GM23338 (cell line): ENCODE measurements around the gene WDR73. TPM values are rescaled to one million over a fixed set of nuclear protein-coding genes. Genes with fewer than 3 reads are reported as not detected.
A peak's percentile ranks its signal among the peaks of the same experiment; 100 is the strongest.

Experiments
- ATAC-seq: fragments of 200-7000 bp; cut with Tn5 transposase; 3 replicates; pipeline ENCODE4 v1.9.1; 2020
- DNase-seq: peaks from one replicate; pipeline ENCODE4 v3.0.0-alpha.2; 2015; ENCODE audit warnings: low spot score
- H2AFZ ChIP-seq: fragments of 200-600 bp; sonication (generic); 2 replicates; pipeline ENCODE4 v1.8.0; 2016; ENCODE audit warnings: antibody characterized with exemption, mild to moderate bottlenecking, moderate library complexity
- H3F3A ChIP-seq: fragments of 200-600 bp; sonication (generic); replicated peaks from 2 replicates; pipeline ENCODE4 v1.8.0; 2017; ENCODE audit warnings: antibody characterized with exemption, mixed run types, low read depth
- H3K27ac ChIP-seq: fragments of 200-600 bp; sonication (generic); 2 replicates; pipeline ENCODE4 v1.6.1; 2016; ENCODE audit warnings: low read depth
- H3K27me3 ChIP-seq: fragments of 200-600 bp; sonication (generic); 2 replicates; pipeline ENCODE4 v1.8.0; 2016; ENCODE audit warnings: mild to moderate bottlenecking, mixed run types, moderate library complexity; ENCODE audit not compliant: insufficient read depth
- H3K36me3 ChIP-seq: fragments of 200-600 bp; sonication (generic); 2 replicates; pipeline ENCODE4 v1.8.0; 2016; ENCODE audit warnings: mild to moderate bottlenecking; ENCODE audit not compliant: insufficient read depth
- H3K4me1 ChIP-seq: fragments of 200-600 bp; sonication (generic); 2 replicates; pipeline ENCODE4 v1.8.0; 2016; ENCODE audit warnings: mild to moderate bottlenecking, moderate library complexity; ENCODE audit not compliant: insufficient read depth
- H3K4me2 ChIP-seq: fragments of 200-600 bp; sonication (generic); 2 replicates; pipeline ENCODE4 v1.7.1; 2017; ENCODE audit warnings: mixed run types
- H3K4me3 ChIP-seq: fragments of 200-600 bp; sonication (generic); 2 replicates; pipeline ENCODE4 v1.6.1; 2016; ENCODE audit warnings: mixed run types
- H3K79me2 ChIP-seq: fragments of 200-600 bp; sonication (generic); replicated peaks from 2 replicates; pipeline ENCODE4 v1.8.0; 2017; ENCODE audit warnings: mild to moderate bottlenecking; ENCODE audit not compliant: insufficient read depth
- H3K9me2 ChIP-seq: fragments of 200-600 bp; sonication (generic); 2 replicates; pipeline ENCODE4 v1.8.0; 2017; ENCODE audit not compliant: insufficient read depth
- H4K20me1 ChIP-seq: fragments of 200-600 bp; sonication (generic); replicated peaks from 2 replicates; pipeline ENCODE4 v1.8.0; 2017; ENCODE audit warnings: mild to moderate bottlenecking; ENCODE audit not compliant: insufficient read depth
- H3K27ac Mint-ChIP-seq: 2 replicates; pipeline ENCODE4 v1.8.0; 2020; ENCODE audit warnings: inconsistent platforms, mild to moderate bottlenecking, moderate library complexity, mixed read lengths
- H3K27me3 Mint-ChIP-seq: 3 replicates; pipeline ENCODE4 v1.8.0; 2022; ENCODE audit warnings: low read depth, mild to moderate bottlenecking, moderate library complexity, mixed read lengths, inconsistent platforms; ENCODE audit not compliant: insufficient read depth, poor library complexity
- H3K36me3 Mint-ChIP-seq: 3 replicates; pipeline ENCODE4 v1.8.0; 2021; ENCODE audit warnings: low read depth, mild to moderate bottlenecking, inconsistent platforms, moderate library complexity, mixed read lengths
- H3K4me1 Mint-ChIP-seq: 3 replicates; pipeline ENCODE4 v1.8.0; 2020; ENCODE audit warnings: mild to moderate bottlenecking, inconsistent platforms, mixed read lengths
- H3K4me3 Mint-ChIP-seq: 3 replicates; pipeline ENCODE4 v1.8.0; 2021; ENCODE audit warnings: moderate library complexity, mild to moderate bottlenecking, inconsistent platforms, mixed read lengths
- H3K9me3 Mint-ChIP-seq: 3 replicates; pipeline ENCODE4 v1.8.0; 2020; ENCODE audit warnings: moderate library complexity, mild to moderate bottlenecking, inconsistent platforms, mixed read lengths
- CREB1 ChIP-seq: fragments of 250-450 bp; sonication (Bioruptor Pico); IDR thresholded peaks from 2 replicates; pipeline ENCODE4 v1.5.0; 2020; ENCODE audit warnings: low read depth, mild to moderate bottlenecking, moderate library complexity
- EZH2 ChIP-seq: fragments of 200-600 bp; sonication (generic); IDR thresholded peaks from one replicate; pipeline ENCODE4 v1.8.0; 2017; ENCODE audit warnings: antibody characterized with exemption, mild to moderate bottlenecking, low read depth; ENCODE audit not compliant: unreplicated experiment
- POLR2AphosphoS5 ChIP-seq: IDR thresholded peaks from 2 replicates; pipeline ENCODE4 v1.6.1; 2016; ENCODE audit warnings: antibody characterized with exemption, low read depth
- ZNF114 ChIP-seq: fragments of 250-450 bp; sonication (Bioruptor Pico); IDR thresholded peaks from 2 replicates; pipeline ENCODE4 v1.5.0; 2020; ENCODE audit warnings: mild to moderate bottlenecking, moderate library complexity
- ZNF331 ChIP-seq: fragments of 250-450 bp; sonication (Bioruptor Pico); IDR thresholded peaks from 2 replicates; pipeline ENCODE4 v1.5.0; 2020; ENCODE audit warnings: low read depth, mild to moderate bottlenecking, moderate library complexity
- ZNF462 ChIP-seq: fragments of 250-450 bp; sonication (Bioruptor Pico); IDR thresholded peaks from 2 replicates; pipeline ENCODE4 v1.5.0; 2020; ENCODE audit warnings: mild to moderate bottlenecking, moderate library complexity
- polyA plus RNA-seq: library from polyadenylated mRNA; unstranded; fragments of >200 nt; fragmentation: Nextera tagmentation; extraction: Ambion mirVana; gene quantifications from 2 replicates; pipeline ENCODE4 v1.2.1, GENCODE V29; 2016
- total RNA-seq: library from RNA; depleted of rRNA; stranded (reverse); fragments of >200 nt; shearing (Covaris generic); gene quantifications from 2 replicates; pipeline ENCODE4 v1.2.3, GENCODE V29; 2014
- TF ChIP-seq, protein P1 (sequence below): IDR thresholded peaks from 2 replicates; pipeline ENCODE4 v1.6.1; 2016; ENCODE audit warnings: antibody characterized with exemption
- TF ChIP-seq, protein P2 (sequence below): IDR thresholded peaks from one replicate; pipeline ENCODE4 v1.6.1; 2018; ENCODE audit warnings: antibody characterized with exemption; ENCODE audit not compliant: unreplicated experiment

WDR73 gene
- total and polyA plus RNA-seq, 2 experiments from 2014 or later: 14.8 to 25.2 TPM

- no peak for TF ChIP-seq ZNF462
- TF ChIP-seq, protein P1, sequence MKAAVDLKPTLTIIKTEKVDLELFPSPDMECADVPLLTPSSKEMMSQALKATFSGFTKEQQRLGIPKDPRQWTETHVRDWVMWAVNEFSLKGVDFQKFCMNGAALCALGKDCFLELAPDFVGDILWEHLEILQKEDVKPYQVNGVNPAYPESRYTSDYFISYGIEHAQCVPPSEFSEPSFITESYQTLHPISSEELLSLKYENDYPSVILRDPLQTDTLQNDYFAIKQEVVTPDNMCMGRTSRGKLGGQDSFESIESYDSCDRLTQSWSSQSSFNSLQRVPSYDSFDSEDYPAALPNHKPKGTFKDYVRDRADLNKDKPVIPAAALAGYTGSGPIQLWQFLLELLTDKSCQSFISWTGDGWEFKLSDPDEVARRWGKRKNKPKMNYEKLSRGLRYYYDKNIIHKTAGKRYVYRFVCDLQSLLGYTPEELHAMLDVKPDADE: no peak
- no peak for TF ChIP-seq ZNF331 (CRISPR knock-in tag)
Observed at GRCh38 chr15:84601555-84601838, 52.6 kb downstream of the WDR73 start (continued).

GRCh38 chr15:84600687-84601554 is 53.2 kb downstream of the WDR73 start, which contains the start of gene ZSCAN2:
Gene ZSCAN2 (plus strand): TSS chr15:84601009. CDS start chr15:84603928, 2,919 bp downstream.
- Histone ChIP-seq H3K4me3 (peak within 1 kb of the TSS; percentile 87), H3K27me3 (no peaks in the 10 kb centered on the region), H2AFZ (peak within 1 kb of the TSS; percentile 95; the same call in 1 of the 2 replicates), H3K9me2 (no peaks in the 10 kb centered on the region), H4K20me1 (peaks cover 12% of the 10 kb centered on the region), H3K4me2 (peak within 1 kb of the TSS; percentile 88), H3K4me1 (peaks cover 36% of the 10 kb centered on the region), H3K79me2 (peaks cover 40% of the 10 kb centered on the region), H3F3A (peaks cover 21% of the 10 kb centered on the region), H3K27ac (peak within 1 kb of the TSS; percentile 96), H3K36me3 (peaks cover 8% of the 10 kb centered on the region; the same call in 1 of the 2 replicates)
- Mint-ChIP-seq H3K9me3 (peaks cover 10% of the 10 kb centered on the region; the same call in 2 of the 3 replicates), H3K4me1 (peaks cover 56% of the 10 kb centered on the region), H3K27me3 (peaks cover 37% of the 10 kb centered on the region), H3K27ac (peak within 1 kb of the TSS; percentile 93), H3K36me3 (peaks cover 32% of the 10 kb centered on the region), H3K4me3 (peak within 1 kb of the TSS; percentile 93)
- ATAC-seq (peak; percentile 80), DNase-seq (peak; percentile 99)
- TF ChIP-seq EZH2 (no peak), POLR2AphosphoS5 (peak; percentile 80), ZNF114 (CRISPR knock-in tag) (no peak), CREB1 (CRISPR knock-in tag) (peak; percentile 4; the same call in 1 of the 2 replicates)
- TF ChIP-seq, protein P1: peak; percentile 62
- TF ChIP-seq, protein P2, sequence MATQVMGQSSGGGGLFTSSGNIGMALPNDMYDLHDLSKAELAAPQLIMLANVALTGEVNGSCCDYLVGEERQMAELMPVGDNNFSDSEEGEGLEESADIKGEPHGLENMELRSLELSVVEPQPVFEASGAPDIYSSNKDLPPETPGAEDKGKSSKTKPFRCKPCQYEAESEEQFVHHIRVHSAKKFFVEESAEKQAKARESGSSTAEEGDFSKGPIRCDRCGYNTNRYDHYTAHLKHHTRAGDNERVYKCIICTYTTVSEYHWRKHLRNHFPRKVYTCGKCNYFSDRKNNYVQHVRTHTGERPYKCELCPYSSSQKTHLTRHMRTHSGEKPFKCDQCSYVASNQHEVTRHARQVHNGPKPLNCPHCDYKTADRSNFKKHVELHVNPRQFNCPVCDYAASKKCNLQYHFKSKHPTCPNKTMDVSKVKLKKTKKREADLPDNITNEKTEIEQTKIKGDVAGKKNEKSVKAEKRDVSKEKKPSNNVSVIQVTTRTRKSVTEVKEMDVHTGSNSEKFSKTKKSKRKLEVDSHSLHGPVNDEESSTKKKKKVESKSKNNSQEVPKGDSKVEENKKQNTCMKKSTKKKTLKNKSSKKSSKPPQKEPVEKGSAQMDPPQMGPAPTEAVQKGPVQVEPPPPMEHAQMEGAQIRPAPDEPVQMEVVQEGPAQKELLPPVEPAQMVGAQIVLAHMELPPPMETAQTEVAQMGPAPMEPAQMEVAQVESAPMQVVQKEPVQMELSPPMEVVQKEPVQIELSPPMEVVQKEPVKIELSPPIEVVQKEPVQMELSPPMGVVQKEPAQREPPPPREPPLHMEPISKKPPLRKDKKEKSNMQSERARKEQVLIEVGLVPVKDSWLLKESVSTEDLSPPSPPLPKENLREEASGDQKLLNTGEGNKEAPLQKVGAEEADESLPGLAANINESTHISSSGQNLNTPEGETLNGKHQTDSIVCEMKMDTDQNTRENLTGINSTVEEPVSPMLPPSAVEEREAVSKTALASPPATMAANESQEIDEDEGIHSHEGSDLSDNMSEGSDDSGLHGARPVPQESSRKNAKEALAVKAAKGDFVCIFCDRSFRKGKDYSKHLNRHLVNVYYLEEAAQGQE: no peak
